Measurements from ENCODE around the gene ACOXL.
"Not testable (repeated sequence)": the region's sequence is repeated elsewhere in the genome, so short reads cannot be mapped to it uniquely, and the experiment has no call there.

DNA sequence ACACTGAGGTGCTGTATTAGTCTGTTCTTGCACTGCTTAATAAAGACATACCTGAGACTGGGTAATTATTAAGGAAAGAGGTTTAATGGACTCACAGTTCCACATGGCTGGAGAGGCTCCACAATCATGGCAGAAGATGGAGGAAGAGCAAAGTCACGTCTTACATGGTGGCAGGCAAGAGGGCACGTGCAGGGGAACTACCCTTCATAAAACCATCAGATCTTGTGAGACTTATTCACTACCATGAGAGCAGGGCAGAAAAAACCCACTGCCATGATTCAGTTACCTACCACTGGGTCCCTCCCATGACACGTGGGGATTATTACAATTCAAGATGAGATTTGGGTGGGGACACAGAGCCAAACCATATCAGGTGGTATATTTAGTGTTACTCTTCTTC is 229.3 kb downstream of the ACOXL start:
- TF ChIP-seq, protein P1, sequence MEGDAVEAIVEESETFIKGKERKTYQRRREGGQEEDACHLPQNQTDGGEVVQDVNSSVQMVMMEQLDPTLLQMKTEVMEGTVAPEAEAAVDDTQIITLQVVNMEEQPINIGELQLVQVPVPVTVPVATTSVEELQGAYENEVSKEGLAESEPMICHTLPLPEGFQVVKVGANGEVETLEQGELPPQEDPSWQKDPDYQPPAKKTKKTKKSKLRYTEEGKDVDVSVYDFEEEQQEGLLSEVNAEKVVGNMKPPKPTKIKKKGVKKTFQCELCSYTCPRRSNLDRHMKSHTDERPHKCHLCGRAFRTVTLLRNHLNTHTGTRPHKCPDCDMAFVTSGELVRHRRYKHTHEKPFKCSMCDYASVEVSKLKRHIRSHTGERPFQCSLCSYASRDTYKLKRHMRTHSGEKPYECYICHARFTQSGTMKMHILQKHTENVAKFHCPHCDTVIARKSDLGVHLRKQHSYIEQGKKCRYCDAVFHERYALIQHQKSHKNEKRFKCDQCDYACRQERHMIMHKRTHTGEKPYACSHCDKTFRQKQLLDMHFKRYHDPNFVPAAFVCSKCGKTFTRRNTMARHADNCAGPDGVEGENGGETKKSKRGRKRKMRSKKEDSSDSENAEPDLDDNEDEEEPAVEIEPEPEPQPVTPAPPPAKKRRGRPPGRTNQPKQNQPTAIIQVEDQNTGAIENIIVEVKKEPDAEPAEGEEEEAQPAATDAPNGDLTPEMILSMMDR (IDR thresholded peaks at IDR 0.05): not testable (repeated sequence)
- TF ChIP-seq POLR2A (IDR thresholded peaks at IDR 0.05): not testable (repeated sequence)

All from body of pancreas (tissue), 4 donors.